Left colon (tissue), 2 donors: ENCODE results near the gene SAAL1. TPM values are rescaled to one million over a fixed set of nuclear protein-coding genes. Genes with fewer than 3 reads are reported as not detected.

Source experiments
- ATAC-seq: fragments of 200-7000 bp; cut with Tn5 transposase; one replicate; pipeline ENCODE4 v1.9.1; 2020; ENCODE audit warnings: mild to moderate bottlenecking, moderate library complexity
- DNase-seq, 2 donors: peaks; one replicate each; pipeline ENCODE4 v3.0.0-alpha.2; 2020
- intact Hi-C, 2 donors: fragments of 100-400 bp; cut with DNase I in 1 of 2; cut with micrococcal nuclease in 1 of 2; formaldehyde crosslinking; loops; one replicate each; pipeline versions ENCODE4 v1.11.2 to v1.14.0; 2022; cut with DNase I, micrococcal nuclease
- total RNA-seq, 2 donors: library from RNA; stranded (reverse); fragmentation: NEBNext Ultra II Directional; extraction: Animal tissue kit (Norgen Biotek cat#: 25700); gene quantifications; one replicate each; pipeline ENCODE4 v1.2.1, GENCODE V29; 2021
- donor health status: DM: no; HTN: no; CAD: no.
- donor health status: DM: yes; HTN: yes; CAD: no.

The SAAL1 gene
- total RNA-seq, 2 donors from 2014 or later: 10.3 to 10.6 TPM

DNA sequence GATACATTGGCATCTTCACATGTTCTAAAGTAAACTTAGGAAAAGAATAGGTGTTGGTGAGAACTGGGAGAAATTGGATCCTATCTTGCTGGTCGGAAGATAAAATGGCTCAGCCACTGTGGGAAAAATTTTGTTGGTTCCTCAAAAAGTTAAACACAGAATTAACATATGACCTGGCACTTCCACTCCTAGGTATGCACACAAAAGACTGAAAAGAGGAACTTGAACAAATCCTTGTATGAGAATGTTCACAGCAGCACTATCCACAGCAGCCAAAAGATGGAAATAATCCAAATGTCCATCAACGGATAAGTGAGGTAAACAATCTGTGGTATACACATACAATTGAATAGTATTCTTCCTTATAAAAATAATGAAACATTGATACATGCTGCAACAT, 55.0 kb downstream of the SAAL1 start:
- no peak for DNase-seq
- no peak for ATAC-seq
- intact Hi-C loops: no loop called here

DNA sequence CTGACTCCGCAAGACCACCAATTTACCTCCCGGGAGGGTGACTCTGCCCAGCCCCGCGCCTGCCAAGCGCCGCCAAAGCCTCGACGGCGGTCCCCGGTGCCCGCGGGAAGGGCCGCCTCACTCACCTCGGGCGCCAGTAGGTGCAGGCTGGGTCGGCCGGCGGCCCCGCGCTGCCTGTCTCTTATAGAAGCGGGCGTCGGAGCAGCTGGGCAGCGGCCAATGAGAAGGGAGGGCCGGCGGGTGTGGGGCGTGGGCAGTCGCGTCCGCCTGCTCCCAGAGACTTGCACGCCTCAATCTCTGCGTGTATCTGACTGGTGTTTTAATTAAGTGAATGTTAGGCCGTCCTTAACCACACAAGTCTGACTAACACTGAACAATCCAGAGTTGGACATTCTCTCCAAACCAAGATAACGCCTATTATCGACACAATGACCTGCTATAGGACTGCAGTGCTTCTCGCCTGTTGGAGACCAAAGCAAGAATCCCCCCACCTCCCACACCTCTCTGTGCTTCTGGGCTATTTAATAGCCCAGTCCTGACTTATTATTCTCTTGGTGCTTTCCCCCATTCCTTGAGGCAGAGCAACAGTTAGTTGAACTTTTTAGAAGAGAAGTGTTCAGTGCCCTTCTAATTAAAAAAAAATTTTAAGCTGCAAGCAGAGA, 59.6 kb downstream of the SAAL1 start, which contains the start of gene TPH1:
Gene TPH1 (minus strand): TSS at position 154 of the 662 bp plus-strand sequence. CDS start 5,507 bp downstream, outside the sequence.
- intact Hi-C loops: no loop called here
- ATAC-seq: peak; percentile 98
- peak; percentile 31 to 65 for DNase-seq

GRCh38 chr11:18036456-18036855, 69.4 kb downstream of the SAAL1 start:
- intact Hi-C loops: no loop called here
- DNase-seq: no peak
- ATAC-seq: no peak

Other genes with a start within 250 kb of the SAAL1 start
- gene SERGEF, start 93.0 kb downstream of the SAAL1 start, total RNA-seq: 10 to 100 TPM; 28.6 to 30.6 TPM
- gene TPH1, start 59.8 kb downstream of the SAAL1 start, total RNA-seq: 10 to 100 TPM; 13.9 to 14.6 TPM
- not detected for gene MRGPRX3, start 26.5 kb upstream of the SAAL1 start, total RNA-seq
- gene MRGPRX4, start 66.8 kb upstream of the SAAL1 start, total RNA-seq: not detected
- gene SAA4, start 130.7 kb upstream of the SAAL1 start, total RNA-seq: not detected
- 1 to 10 TPM in 1 of 2 donors, under 1 TPM in 1; 0.58 to 1.1 TPM for gene SAA2, start 142.6 kb upstream of the SAAL1 start, total RNA-seq
- gene SAA1, start 160.2 kb upstream of the SAAL1 start, total RNA-seq: 10 to 100 TPM in 1 of 2 donors, 1 to 10 TPM in 1; 3.1 to 11.3 TPM
- gene HPS5, start 216.1 kb upstream of the SAAL1 start, total RNA-seq: 10 to 100 TPM in 1 of 2 donors, 1 to 10 TPM in 1; 8.4 to 12.9 TPM
- 10 to 100 TPM; 29.3 to 30.0 TPM for gene GTF2H1, start 216.5 kb upstream of the SAAL1 start, total RNA-seq